ENCODE data around the gene CSAG1.
"Not testable (repeated sequence)": the region's sequence is repeated elsewhere in the genome, so short reads cannot be mapped to it uniquely, and the experiment has no call there.

The CSAG1 gene

GRCh38 chrX:152733261-152733975, at the start of gene CSAG1, which contains the start of gene MAGEA12:
TSS of gene CSAG1 (minus strand) at chrX:152733721. CDS start at chrX:152732460, 1,261 bp downstream.
TSS of gene MAGEA12 (plus strand) at chrX:152733757. CDS start at chrX:152736162, 2,405 bp downstream.
- no peak for DNase-seq

DNA sequence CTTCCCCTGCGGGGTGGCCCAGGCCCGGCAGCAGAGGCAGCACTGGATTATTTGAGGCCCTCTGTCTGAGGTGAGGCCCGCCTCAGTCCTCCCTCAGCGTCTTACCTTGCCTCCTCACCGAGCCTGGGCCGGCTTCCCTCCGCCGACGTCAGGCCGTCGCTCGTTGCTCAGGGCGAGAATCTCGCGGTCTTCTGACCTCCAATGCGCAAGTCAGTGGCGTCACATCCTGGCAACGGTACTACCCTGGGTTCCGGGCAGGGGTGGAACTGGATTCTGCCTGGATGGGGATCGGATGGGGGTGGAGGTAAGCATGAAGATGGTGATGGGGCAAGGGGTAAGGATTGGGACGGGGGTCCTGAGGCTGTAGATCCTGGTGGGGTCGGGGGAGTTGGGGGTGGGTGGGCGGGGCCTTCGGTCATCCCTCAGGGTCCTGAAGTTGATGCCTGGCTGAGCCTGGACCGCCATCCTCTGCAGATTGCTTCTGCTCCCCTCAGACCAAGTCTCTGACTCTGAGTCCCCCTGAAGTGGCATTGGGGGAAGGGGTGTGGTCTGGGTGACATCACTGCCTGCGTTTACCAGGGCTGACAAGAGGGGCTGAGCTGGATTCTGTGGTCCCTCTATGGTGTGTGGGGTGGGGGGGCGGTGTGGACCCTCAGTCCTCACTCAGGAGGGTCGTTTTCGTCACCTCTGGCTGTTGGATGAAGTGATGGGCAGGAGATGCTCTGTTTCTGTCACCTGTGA, 36.2 kb upstream of the CSAG1 start, which contains the start of gene MAGEA6:
TSS of gene MAGEA6 (minus strand) at position 141 of the 741 bp plus-strand sequence. CDS start 2,039 bp downstream, outside the sequence.
- DNase-seq: not testable (repeated sequence)

GRCh38 chrX:152766562-152766961, 33.0 kb upstream of the CSAG1 start:
- not testable (repeated sequence) for DNase-seq

DNA sequence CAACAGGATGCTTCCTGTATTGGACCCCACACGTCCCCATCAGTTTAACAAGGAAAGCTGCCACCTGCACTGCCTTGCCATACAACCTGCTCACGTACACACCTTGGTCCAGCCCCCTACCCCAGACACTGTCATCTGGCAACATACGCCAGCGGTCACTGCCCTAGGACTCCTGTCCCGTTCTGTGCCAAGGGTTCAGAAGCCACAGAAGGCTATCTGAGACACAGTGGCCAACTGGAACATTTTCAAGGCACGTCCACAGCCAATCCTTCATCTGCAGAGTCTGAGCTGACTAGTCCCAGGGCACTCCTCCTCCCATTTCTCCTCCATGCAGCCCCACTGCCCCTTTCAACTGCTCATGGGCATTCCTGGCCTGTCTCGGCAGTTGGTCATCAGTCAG, 28.1 kb upstream of the CSAG1 start:
- DNase-seq: not testable (repeated sequence)

DNA sequence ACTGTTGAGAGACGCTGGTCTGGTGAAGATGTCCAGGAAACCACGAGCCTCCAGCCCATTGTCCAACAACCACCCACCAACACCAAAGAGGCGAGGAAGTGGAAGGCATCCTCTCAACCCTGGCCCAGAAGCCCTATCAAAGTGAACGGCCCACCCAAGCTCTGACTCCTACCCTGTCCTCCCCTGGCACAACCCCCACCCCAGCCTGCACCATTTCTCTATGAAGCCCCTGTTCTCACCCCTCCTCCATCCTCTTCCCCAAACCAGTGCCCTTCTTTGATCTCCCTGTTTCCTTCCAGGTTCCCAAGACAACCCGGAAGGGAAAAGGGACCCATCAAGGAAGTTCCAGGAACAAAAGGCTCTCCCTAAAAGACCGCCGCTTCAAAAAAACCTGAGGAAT, 26.0 kb upstream of the CSAG1 start:
- DNase-seq: not testable (repeated sequence)

DNA sequence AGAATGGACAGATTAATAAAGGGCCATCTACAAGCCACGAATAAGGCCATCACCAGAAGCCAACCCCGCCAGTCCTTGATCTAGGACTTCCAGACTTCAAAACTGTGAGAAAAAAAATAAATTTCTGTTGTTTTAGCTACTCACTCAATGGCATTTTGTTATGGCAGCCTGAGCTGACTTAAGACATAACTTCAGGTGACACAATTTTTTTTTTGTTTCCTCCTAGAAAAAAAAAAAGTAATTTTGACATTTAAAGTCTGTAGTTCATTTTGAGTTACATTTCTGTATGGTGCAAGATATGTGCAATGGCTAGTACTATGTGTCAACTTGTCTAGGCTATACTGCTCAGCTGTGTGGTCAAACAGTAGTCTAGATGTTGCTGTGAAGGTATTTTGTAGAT, 25.4 kb upstream of the CSAG1 start, which contains the start of gene CSAG3:
TSS of gene CSAG3 (plus strand) at position 301 of the 400 bp plus-strand sequence.
- not testable (repeated sequence) for DNase-seq

- DNase-seq: not testable (repeated sequence)
These were observed 21.4 kb upstream of the CSAG1 start for GRCh38 chrX:152754871-152755270.

DNA sequence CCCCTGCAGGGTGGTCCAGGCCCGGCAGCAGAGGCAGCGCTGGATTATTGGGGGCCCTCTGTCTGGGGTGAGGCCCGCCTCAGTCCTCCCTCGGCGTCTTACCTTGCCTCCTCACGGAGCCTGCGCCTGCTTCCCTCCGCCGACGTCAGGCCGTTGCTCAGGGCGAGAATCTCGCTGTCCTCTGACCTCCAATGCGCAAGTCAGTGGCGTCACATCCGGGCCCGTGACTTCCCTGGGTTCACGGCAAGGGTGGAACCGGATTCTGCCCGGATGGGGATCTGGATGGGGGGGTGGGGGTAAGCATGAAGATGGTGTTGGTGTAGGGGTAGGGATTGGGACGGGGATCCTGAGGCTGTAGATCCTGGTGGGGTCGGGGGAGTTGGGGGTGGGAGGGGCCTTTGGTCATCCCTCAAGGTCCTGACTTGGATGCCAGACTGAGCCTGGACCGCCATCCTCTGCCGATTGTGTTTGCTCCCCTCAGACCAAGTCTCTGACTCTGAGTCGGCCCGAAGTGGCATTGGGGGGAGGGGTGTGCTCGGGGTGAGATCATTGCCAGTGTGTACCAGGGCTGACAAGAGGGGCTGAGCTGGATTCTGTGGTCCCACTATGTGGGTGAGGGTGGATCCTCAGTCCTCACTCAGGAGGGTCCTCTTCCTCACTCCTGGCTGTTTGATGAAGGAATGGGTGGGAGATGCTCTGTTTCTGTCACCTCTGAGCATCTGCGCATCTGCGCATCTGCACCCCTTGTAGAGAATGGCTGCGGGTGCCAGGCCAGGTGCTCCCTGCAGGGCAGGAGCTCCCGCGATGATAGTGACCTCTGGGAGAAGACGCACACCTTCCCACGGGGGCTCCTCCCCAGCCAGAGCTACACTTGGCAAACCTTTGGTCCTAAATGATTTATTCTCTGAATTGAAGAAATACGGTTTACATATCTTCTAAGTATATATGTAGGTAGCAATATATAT, 20.4 kb upstream of the CSAG1 start, which contains the start of gene MAGEA2:
TSS of gene MAGEA2 (minus strand) at position 157 of the 965 bp plus-strand sequence. CDS start 2,479 bp downstream, outside the sequence.
- not testable (repeated sequence) for DNase-seq

GRCh38 chrX:152738560-152738959, 5.0 kb upstream of the CSAG1 start:
- no peak for DNase-seq

DNA sequence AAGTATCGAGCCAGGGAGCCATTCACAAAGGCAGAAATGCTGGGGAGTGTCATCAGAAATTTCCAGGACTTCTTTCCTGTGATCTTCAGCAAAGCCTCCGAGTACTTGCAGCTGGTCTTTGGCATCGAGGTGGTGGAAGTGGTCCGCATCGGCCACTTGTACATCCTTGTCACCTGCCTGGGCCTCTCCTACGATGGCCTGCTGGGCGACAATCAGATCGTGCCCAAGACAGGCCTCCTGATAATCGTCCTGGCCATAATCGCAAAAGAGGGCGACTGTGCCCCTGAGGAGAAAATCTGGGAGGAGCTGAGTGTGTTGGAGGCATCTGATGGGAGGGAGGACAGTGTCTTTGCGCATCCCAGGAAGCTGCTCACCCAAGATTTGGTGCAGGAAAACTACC, 3.0 kb upstream of the CSAG1 start:
- not testable (repeated sequence) for DNase-seq

DNA sequence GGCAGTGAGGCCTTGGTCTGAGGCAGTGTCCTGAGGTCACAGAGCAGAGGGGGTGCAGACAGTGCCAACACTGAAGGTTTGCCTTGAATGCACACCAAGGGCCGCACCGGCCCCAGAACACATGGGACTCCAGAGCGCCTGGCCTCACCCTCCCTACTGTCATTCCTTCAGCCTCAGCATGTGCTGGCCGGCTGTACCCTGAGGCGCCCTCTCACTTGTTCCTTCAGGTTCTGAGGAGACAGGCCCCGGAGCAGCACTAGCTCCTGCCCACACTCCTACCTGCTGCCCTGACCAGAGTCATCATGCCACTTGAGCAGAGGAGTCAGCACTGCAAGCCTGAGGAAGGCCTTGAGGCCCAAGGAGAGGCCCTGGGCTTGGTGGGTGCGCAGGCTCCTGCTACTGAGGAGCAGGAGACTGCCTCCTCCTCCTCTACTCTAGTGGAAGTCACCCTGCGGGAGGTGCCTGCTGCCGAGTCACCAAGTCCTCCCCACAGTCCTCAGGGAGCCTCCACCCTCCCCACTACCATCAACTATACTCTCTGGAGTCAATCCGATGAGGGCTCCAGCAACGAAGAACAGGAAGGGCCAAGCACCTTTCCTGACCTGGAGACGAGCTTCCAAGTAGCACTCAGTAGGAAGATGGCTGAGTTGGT, 2.5 kb upstream of the CSAG1 start:
- no peak for DNase-seq

DNA sequence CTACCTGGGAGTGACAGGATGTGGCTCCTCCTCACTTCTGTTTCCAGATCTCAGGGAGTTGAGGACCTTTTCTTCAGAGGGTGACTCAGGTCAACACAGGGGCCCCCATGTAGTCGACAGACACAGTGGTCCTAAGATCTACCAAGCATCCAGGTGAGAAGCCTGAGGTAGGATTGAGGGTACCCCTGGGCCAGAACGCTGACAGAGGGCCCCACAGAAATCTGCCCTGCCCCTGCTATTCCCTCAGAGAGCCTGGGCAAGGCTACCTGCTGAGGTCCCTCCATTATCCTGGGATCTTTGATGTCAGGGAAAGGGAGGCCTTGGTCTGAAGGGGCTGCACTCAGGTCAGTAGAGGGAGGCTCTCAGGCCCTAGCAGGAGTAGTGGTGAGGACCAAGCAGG, 1.6 kb upstream of the CSAG1 start:
- no peak for DNase-seq

DNA sequence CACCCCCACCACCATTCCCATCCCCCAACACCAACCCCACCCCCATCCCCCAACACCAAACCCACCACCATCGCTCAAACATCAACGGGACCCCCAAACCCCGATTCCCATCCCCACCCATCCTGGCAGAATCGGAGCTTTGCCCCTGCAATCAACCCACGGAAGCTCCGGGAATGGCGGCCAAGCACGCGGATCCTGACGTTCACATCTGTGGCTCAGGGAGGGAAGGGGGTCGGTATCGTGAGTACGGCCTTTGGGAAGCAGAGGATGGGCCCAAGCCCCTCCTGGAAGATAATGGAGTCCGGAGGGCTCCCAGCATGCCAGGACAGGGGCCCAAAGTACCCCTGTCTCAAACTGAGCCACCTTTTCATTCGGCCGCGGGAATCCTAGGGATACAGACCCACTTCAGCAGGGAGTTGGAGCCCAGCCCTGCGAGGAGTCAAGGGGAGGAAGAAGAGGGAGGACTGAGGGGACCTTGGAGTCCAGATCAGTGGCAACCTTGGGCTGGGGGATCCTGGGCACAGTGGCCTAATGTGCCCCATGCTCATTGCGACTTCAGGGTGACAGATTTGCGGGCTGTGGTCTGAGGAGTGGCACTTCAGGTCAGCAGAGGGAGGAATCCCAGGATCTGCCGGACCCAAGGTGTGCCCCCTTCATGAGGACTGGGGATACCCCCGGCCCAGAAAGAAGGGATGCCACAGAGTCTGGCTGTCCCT, 780 bp upstream of the CSAG1 start:
- not testable (repeated sequence) for DNase-seq

GRCh38 chrX:152725409-152725808, 8.1 kb downstream of the CSAG1 start:
- no peak for DNase-seq

DNA sequence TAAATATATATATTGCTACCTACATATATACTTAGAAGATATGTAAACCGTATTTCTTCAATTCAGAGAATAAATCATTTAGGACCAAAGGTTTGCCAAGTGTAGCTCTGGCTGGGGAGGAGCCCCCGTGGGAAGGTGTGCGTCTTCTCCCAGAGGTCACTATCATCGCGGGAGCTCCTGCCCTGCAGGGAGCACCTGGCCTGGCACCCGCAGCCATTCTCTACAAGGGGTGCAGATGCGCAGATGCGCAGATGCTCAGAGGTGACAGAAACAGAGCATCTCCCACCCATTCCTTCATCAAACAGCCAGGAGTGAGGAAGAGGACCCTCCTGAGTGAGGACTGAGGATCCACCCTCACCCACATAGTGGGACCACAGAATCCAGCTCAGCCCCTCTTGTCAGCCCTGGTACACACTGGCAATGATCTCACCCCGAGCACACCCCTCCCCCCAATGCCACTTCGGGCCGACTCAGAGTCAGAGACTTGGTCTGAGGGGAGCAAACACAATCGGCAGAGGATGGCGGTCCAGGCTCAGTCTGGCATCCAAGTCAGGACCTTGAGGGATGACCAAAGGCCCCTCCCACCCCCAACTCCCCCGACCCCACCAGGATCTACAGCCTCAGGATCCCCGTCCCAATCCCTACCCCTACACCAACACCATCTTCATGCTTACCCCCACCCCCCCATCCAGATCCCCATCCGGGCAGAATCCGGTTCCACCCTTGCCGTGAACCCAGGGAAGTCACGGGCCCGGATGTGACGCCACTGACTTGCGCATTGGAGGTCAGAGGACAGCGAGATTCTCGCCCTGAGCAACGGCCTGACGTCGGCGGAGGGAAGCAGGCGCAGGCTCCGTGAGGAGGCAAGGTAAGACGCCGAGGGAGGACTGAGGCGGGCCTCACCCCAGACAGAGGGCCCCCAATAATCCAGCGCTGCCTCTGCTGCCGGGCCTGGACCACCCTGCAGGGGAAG, 19.4 kb downstream of the CSAG1 start, which contains the start of gene MAGEA2B:
TSS of gene MAGEA2B (plus strand) at position 814 of the 973 bp plus-strand sequence. CDS start 2,479 bp downstream, outside the sequence.
- not testable (repeated sequence) for DNase-seq

DNA sequence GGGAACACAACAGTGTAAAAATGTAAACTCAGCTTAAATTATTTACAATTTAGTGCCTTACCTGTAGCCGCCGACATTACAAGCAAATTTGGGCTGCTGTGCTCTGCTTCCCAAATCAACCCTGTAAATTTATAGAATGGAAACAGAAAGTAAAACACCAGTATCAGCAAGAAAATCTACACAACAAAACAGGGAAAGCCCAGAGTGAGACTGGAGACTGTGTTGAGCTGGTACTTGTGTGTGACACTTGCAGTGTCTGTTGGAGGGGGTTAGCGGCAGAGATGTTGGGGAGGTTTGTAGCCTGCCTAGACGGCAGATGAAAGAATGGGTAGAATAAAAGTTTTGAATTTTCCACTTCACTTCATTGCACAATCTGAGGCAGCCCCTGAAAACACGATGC, 20.3 kb downstream of the CSAG1 start:
- not testable (repeated sequence) for DNase-seq

DNA sequence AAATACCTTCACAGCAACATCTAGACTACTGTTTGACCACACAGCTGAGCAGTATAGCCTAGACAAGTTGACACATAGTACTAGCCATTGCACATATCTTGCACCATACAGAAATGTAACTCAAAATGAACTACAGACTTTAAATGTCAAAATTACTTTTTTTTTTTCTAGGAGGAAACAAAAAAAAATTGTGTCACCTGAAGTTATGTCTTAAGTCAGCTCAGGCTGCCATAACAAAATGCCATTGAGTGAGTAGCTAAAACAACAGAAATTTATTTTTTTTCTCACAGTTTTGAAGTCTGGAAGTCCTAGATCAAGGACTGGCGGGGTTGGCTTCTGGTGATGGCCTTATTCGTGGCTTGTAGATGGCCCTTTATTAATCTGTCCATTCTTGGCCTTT, 24.3 kb downstream of the CSAG1 start, which contains the start of gene CSAG2:
TSS of gene CSAG2 (minus strand) at position 101 of the 400 bp plus-strand sequence. CDS start 161 bp downstream, outside the sequence.
- DNase-seq: not testable (repeated sequence)

- not testable (repeated sequence) for DNase-seq
These were observed 27.0 kb downstream of the CSAG1 start for GRCh38 chrX:152706500-152706899.

DNA sequence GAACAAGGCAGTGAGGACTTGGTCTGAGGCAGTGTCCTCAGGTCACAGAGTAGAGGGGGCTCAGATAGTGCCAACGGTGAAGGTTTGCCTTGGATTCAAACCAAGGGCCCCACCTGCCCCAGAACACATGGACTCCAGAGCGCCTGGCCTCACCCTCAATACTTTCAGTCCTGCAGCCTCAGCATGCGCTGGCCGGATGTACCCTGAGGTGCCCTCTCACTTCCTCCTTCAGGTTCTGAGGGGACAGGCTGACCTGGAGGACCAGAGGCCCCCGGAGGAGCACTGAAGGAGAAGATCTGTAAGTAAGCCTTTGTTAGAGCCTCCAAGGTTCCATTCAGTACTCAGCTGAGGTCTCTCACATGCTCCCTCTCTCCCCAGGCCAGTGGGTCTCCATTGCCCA, 33.1 kb downstream of the CSAG1 start:
- DNase-seq: not testable (repeated sequence)

All from NCI-H1092 (cell line).